ENCODE results near the gene SMPD4.
"Not testable (repeated sequence)": the region's sequence is repeated elsewhere in the genome, so short reads cannot be mapped to it uniquely, and the experiment has no call there.

Gene SMPD4

DNA sequence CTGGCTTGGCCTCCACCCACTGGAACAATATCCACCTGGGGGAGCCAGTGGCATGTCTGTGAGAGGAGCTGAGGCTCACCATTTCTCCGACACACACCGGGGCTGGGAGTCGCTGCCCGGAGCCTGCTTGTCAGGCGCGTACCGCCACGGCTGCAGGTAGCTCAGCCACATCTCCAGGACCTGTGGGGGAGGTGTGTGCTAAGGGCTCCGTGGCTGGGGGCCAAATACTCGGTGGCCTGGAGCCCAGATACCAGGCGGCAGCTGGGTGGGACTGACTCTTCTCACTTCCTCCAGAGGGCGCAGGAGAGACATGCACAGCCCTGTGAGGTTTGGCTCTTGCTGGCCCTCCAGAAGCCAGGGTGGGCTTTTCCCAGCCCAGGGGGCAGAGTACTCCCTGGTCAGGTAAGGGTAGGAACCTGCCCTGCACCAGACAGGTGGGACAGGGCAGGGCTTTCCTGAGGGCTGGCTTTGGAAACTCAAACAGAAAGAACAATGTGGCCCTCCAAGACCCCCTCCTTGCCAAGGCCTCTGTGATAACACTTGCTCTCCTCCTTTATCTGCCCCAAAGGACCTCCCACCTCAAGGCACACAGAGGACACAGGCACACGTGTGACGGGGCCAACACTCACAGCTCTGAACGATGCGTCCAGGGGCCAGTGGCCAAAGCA, 25.3 kb downstream of the SMPD4 start:
- peak; percentile 6 for DNase-seq

DNA sequence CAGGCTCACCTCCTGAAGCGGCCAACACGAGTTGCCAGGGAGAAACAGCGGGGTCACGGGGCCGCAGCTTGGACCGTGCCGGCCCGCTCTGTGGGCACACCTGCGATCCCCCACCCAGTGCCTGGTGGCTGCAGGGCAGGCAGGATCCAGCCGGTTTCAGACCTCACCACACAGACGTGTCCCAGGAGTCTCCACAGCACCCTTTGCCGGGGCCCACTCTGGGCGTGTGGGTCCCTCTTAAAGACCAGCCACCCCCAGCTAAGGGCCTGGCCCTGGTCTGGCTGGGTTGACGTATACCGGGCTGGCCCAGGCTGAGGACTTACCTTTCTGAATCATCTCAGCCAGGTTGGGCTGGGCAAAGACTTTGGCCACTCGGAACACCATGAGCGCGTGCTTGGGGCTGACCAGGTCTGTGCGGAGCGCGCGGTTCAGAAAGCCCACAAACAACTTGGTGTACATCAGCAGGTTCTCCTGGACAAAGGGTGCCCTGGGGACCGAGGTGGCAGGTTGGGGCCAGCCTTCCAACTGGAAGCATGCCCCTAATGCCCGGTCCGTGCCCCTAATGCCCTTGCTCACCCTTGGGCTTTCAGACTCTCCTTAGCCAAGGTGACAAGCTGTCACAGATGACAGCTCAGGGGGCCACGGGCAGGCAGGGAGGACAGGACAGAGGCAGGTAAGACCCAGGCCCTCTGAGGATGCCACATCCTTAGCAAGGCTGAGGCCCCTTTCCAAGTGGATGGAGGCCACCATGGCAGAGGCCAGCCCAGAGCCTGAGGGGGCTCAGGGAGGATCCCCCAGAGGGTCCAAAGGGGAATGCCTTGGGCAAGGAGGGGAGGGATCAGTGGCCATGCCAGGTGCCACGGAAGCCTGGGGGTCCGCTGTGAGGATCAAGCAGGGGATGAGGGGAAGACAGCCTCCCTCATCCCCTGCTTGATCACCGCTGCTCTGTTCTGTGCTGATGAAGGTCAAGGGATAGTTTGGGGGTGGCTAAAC, 26.3 kb downstream of the SMPD4 start:
- no peak for DNase-seq

DNA sequence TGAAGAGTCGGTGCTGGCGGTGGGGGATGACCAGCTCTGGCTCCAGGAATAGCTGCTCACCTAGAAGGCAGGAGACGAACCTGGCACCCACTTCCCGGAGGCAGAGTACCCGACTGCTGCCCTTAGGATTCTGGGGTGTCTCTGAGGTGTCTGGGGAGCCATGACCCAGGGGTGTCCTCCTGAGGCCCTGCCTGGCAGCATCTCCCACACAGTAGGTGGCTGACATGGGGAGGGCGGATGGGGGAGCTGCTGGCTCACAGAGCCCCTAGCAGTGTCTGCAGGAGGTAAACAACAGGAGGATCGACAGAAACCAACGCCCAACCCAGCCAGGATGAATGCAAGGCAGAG, 27.0 kb downstream of the SMPD4 start:
- not testable (repeated sequence) for DNase-seq

DNA sequence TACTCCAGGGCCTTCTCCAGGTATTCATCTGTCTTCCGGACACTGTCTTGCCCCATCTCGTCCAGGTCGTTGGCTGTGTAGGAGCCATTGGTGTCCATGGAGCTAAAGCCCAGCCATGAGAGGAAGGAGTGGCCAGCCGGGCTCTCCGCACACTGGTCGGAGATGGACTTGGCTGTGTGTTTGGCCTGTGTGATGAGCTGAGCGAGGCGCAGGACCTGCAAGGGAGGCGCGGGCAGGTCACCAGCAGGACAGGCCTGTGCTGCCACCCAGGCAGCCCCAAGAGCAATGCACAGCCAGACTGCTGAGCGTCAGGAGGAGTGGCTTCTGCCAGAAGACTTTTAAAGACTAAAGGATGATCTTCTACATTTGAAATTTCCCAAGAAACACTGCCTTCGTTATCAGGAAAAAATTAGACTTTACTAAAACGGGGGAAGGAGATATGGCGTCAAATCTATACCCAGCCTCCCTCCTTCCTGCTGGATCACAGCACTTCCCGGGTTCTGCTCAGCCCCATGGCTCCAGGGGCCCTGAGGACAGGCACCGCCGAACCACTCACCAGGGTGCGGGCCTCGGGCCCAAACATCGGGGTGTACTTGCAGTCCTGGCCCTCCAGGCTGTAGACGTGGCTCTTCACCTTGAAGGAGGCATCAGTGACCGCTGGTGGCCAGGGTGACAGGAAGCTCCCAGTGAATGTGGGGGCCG, 27.5 kb downstream of the SMPD4 start:
- DNase-seq: not testable (repeated sequence)

DNA sequence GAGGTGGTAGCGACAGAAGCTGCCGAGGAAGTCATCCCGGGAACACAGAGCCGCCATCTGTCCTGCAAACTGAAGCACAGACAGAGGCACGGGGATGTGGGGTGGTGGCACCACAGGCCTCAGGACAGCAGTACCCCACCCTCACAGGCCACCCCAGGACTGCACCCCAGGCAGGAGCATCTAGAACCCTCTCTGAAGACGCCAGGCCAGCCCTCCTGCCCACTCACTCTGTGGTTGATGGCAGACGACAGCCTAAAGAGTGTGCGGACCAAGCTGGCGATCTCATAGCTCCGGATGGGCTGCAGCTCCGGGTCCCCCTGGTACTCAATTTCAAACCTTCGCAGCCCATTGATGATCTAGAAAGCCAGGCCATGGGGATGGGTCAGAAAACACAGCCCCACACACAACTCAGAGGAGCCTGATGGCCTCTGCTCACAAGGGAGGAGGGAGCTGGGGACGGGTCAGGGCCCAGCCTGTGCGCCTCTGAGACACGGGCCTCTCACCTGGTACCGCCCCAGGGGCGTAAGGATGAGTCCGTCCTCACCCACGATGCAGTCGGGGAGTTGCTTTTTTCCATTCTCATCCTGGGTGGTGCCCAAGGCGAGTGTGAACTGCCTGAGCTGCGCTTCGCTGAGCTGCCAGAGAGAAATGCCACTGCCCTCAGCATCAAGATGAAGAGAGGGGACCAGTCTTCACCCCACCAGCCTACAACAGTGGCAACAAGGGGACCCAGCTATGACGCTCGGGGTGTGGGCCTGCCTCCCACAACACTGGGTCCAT, 28.4 kb downstream of the SMPD4 start:
- DNase-seq: no peak

DNA sequence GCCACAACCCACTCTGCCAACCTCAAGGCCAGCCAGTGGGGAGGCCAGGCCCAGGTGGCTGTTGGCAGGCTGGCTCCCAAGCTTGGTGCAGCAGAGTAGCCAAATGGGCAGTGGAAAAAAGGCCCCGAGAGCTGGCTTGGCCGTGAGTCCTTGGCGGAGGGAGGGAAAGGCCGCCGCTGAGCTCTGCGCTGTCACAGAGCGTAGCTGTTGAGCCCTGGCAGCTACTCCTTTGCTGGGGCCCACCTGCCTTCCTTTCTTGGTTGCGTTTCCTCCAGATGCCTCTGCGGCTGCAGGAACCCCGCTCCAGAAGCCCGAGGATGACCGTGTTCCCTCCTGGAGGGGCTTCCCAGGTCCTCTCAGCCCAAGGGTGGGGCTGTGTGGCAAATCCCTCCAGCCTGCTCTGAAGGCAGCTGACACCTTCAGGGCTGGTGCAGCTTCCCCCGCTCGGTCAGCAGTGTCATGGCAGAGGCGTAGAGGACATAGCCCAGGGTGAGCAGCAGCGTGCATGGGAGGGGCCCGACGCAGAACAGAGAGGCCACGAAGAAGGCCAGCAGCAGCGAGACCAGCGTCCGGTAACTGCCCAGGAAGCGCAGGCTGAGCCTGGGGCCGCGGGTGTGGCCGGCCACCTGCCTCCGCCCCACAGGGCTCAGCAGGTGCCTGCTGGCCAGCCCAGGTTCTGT, 29.1 kb downstream of the SMPD4 start:
- DNase-seq: not testable (repeated sequence)

DNA sequence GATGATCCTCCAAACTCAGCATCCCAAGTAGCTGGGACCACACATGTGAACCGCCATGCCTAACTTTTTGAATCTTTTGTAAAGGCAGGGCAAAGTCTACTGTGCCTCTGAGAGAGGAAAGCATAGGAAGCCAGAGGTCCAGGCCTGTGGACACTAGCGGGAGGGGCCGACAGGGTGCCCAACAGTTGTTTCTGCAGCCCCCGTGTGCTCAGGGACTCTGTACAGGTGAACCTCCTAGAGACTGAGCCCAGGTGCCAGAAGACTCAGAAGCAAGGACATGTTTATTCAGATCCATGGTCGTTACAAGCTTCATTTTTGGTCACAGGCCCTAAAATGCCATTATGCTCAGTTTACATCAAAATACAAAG, 30.3 kb downstream of the SMPD4 start:
- DNase-seq: not testable (repeated sequence)

DNA sequence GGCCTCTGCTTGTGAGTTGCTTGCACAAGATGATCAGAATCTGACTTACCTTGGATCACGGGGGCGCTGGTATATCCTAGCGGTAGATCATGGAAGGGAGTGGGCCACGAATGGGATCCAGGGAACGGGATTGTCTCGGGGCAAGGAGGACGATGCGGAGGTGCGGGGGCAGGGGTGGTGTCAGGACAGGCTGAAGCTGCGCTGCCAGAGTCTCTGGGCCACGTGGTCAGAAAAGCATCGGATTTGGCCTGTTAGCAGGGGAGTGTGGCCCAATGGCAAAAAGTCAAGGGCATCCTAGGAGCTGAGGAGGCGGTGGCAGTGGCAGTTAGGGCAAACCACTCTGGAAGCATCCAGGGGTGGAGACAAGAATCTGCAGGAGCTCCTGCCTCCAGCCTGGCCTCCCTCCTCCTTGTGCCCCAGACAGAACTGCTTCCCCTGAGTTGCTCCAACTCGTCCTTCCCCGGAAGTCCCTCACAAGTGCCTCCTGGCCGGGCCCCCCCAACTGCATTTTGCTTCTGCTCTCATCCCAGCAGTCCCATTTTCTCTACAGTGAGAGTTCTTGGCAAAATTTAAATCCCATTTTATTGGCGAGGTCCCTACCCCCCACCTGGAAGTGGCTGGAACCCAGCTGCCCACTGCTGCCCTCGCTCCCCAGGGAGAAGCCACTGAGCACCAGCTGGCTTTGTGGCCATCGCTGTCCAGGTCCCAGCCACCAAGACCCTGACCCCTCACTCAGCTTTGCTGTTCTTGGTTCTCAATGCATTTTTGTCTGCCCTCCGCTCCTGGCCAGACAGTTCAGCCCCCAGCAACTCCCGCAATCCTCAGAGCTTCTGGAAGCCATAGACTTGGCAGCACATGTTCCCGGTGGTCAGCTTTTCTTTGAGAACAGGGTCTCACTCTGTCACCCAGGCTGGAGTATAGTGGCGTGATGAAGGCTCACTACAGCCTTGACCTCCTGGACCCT, 30.9 kb downstream of the SMPD4 start:
- DNase-seq: no peak

DNA sequence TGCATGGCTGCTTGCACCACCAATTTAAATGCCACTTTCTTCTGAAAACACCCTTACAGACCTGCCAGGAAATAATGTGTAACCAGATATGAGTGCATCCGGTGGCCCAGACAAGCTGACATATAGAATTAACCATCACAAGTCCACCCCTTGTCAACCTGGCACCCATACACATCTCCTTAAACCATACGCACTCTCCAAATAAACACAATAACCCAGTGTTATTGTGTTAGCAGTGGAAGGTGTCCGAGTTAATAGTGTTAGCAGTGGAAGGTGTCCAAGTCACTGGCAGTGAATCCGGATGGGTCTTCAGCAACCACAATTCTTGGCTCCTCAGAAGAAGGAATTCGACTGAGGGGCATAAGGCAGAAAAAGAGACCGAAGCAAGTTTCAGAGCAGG, 32.9 kb downstream of the SMPD4 start:
- not testable (repeated sequence) for DNase-seq

DNA sequence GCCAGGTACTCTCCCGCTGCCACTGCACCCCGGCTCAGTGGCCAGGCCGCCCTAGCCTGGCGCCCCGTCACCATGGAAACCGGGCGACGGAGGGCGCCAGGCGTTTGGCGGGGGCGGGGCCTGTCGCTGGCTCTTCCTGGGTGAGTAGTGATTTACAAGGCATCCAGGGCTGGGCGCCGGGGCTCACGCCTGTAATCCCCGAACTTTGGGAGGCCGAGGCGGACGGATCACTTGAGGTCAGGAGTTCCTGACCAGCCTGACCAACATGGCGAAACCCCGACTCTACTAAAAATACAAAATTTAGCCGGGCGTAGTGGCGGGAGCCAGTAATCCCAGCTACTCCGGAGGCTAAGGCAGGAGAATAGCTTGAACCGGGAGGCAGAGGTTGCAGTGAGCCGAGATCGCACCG, 36.4 kb downstream of the SMPD4 start, which contains the start of gene CCDC74B:
CCDC74B (minus strand) TSS at position 107 of the 409 bp plus-strand sequence. CDS start 116 bp downstream, outside the sequence.
- peak; percentile 68 for DNase-seq

DNA sequence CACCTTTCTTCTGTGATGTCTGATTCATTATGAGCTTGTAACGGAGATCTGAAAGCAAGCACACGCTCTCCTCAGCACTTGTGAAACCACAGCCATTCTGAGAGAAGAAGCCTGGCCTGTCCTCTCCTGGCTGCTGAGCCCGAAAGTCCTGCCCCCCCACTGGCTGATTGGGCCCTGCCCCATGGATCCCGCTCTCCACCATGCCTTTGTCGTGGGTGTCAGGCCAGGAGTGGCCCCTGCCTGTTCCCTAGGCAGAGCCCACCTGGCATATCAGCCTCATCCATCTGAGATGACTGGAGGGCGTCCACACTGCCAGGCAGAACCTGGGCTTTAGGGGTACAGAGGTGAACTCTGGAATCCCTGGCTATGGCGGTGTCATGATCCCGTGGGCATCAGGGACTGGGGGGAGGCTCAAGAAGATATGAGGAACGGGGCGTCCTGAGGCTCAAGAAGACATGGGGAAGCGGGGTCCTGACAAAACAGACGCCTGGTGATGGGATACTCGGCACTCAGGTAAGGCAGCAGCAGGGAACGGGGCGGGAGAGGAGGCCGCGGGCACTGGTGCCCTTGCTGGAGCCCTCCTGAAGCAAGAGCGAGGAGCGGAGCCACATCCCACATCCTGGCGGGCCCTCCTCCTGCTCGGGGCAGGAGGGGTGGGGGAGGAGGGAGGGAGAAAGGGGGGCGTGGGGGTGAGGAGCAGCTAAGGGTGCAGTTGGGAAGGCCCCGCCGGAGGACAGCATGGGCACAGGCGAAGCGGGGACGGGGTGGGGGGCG, 37.9 kb downstream of the SMPD4 start:
- not testable (repeated sequence) for DNase-seq

DNA sequence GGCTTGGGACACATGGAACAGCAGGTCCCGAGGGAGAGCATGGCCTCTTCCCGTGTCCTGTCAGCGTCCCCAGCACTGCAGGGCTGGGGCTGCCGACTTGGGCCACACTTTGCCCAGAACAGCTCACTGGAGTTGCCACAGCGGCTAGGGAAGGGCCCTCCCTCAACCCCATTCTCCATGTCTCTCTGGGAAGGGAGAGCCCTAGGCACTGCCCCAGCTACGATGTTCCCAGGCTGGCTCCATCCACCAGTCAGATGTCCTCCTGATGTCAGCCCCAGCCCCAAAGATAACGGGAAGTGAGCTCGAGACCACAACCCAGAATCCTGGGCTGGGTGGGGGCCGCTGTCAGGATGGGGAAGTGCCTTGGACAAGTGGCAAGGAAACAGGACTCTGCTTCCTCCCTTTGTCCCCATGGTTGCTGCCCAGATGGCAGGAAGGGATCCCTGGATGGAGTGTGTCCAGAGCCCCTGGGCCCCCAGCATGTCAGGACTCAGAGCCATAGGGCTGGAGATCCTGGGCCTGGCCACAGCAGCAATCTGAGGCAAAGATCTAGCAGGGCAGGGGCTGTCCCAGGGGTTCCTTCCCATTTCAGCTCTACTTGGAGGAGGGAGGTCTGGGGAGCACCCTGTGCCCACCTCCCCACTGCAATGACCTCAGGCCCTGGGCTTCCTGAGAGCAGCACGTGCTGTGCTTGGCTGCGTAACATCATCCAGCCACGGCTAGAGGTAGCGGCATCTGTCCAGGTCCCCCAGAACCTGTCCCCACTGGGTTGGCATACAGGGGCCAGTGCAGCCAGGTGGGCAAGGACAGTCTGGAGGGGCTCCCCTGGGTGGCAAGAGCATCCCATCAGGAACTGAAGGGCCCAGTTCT, 38.8 kb downstream of the SMPD4 start:
- not testable (repeated sequence) for DNase-seq

DNA sequence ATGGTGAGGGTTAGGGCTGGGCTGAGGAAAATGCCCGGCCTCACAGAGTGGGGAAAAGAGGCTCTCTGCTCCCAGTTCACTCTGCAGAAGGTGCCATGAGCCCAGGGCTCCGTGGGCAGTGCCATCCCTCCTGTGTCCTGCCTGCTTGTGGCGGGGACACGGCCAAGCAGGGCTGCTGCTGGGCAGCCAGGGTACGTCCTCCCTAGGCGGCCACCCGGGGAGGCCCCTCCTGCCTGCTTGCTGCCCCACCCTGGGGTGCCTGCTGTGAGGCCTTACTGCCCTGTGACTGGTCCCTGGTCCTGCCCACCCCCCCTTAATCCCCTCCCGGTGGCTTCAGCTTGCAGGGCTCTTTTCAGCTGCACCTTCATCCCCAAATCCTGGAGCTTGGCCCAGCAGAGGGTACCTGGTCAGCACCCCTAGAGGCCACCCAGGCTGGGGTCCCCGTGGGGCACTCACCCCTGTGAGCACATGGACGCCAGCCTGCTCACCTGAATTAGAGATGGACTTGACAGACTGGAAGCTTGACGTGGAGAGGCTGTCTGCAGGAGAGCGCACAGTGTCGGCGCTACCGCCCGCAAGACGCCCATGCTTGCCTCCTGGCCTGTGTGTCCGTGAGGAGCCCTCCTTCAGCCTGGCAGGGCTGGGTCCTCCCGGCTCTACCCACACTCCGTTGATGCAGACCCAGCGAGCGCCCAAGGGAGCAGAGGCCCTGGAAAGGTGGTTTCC, 39.6 kb downstream of the SMPD4 start:
- not testable (repeated sequence) for DNase-seq

DNA sequence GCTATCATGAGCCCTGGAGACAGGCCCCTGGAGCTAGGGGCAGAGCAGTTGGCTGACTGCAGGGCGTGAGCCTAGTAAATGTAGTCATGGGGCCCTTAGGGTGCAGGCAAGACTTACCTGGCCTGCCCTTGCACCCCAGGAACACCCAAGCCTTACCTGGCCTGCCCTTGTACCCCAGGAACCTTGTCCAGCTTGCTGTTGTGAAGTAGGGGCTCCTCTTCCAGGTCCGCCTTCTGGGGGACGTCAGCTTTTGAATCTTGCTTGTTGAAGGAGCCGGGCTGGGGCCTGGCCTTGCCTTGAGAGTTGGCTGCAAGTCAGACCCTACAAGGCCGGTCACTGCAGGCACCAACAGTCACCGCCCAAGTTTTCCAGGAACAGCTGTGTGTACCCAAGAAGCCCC, 40.4 kb downstream of the SMPD4 start:
- not testable (repeated sequence) for DNase-seq

DNA sequence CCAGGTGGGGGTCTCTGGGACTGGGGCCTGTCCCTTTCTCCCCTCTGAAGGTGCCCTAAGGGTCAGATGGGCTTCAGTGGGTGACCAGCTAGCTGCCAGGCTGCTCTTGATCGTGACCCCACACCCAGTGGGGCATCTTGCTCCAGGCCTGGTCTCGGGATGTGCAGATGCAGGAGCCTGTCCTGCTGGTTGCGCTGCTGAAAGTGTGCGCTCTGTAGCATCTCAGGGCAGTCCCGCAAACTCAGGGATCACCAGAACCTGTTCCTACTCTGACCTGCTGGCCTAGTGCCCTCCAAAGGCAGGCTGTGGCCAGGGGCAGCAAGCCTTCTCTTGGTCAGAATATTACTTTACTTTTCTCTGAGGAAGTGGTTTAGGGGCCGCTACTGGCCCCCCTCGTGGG, 40.9 kb downstream of the SMPD4 start:
- not testable (repeated sequence) for DNase-seq

DNA sequence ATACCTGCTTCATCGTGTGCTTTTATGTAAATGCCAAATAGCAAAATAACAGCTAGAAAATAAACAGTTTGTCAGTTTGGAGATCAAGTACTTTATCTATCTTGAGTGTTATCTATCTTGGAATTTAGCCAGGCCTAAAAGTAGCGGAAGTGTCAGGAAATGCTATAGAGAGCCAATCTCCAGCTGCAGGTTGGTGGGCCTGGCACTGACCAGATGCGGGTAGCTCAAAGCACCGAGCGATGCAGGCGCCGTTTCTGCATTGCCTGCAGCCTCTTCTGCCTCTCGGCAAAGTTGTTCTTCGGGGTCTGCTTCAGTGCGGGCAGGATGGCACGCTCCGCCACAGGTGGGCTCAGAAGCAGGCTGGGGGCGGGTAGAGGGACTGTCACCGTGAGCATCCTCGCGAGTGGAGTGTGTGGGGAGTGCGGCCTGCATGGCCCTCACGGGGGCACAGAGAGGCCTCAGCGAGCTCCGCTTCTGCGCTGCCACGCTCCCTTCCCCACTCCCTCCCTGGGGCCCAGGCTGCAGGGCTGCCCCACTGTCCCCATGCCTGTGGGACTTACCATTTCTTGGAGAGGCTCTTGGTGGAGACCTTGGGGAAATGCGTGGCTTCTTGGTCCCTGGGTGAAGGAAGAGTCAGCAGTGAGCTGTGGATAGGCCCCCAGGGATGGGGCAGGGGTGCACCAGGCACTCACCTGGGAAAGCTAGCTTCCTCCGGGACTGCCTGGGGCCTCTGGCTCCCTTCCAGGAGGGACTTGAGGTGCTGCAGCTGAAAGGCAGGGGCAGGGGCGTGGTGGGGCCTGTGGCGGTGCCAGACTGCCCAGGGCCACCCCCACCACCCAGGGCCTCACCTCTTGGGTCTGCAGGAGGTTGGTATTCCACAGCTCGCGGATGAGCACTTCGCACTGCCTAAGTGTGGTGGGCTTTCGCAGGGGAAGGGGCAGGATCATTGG, 41.8 kb downstream of the SMPD4 start:
- DNase-seq: not testable (repeated sequence)

DNA sequence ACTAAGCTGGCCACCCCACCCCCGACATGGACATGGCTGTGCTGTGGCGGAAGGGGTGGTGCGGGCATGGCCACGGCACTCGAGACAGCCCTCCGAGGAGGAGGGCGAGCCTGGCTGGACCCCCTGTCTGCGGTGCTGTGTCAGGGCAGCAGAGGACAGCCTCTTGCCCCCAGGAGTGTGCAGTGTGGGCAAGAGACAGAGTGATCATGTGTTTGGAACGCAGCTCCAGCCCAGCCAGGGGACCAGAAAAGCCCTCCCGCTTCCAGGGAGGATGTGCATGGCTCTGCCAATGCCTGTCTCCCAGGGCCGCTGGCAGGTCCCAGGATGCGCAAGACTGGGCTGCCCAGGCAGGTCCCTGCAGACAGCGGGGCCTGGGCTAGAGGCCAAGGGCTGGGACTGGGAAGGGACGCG, 42.6 kb downstream of the SMPD4 start:
- DNase-seq: not testable (repeated sequence)

Data from CD4-positive, alpha-beta T cell treated with Interleukin-12 subunit alpha and Interleukin-12 subunit beta, for 1 hour (primary cell).